ENCODE results near the gene AEN.

AEN gene

GRCh38 chr15:88664151-88664778, 43.1 kb downstream of the AEN start:
- no peak for DNase-seq (ENCODE audit: low read depth in 2 of 3, low spot score in 1 of 3)

GRCh38 chr15:88674661-88675060, 53.5 kb downstream of the AEN start:
- no peak for DNase-seq (ENCODE audit: low read depth in 2 of 3, low spot score in 1 of 3)

- DNase-seq (ENCODE audit: low read depth in 2 of 3, low spot score in 1 of 3): no peak
These were observed 57.6 kb downstream of the AEN start for GRCh38 chr15:88678755-88679154.

GRCh38 chr15:88680241-88681001, 59.3 kb downstream of the AEN start:
- DNase-seq (ENCODE audit: low read depth in 2 of 3, low spot score in 1 of 3): no peak

- DNase-seq (ENCODE audit: low read depth in 2 of 3, low spot score in 1 of 3): no peak
These were observed 60.6 kb downstream of the AEN start for GRCh38 chr15:88681610-88682221.

Data from stimulated activated CD4-positive, alpha-beta T cell treated with anti-CD3 and anti-CD28 coated beads, Interleukin-12 subunit alpha, Interleukin-12 subunit beta, amount 100 ng/mL, for 48 hours (primary cell).